Stimulated activated CD4-positive, alpha-beta T cell treated with anti-CD3 and anti-CD28 coated beads, Interleukin-2, amount 100 ng/mL, for 48 hours (primary cell): ENCODE data around the gene PBXIP1.
"Not testable (repeated sequence)": the region's sequence is repeated elsewhere in the genome, so short reads cannot be mapped to it uniquely, and the experiment has no call there.

Experiments
- DNase-seq, 2 donors: peaks; one replicate each; pipeline ENCODE4 v3.0.0-alpha.2; 2020

PBXIP1 gene

GRCh38 chr1:154994591-154994990 is 38.7 kb upstream of the PBXIP1 start:
- no peak for DNase-seq

GRCh38 chr1:154994269-154994587 is 38.3 kb upstream of the PBXIP1 start:
- DNase-seq: no peak

GRCh38 chr1:154993572-154994268 is 37.8 kb upstream of the PBXIP1 start, which contains the start of gene LENEP:
Gene LENEP (plus strand): TSS chr1:154993586. CDS start chr1:154993608, 22 bp downstream.
- DNase-seq: no peak

- no peak for DNase-seq
Measured at GRCh38 chr1:154992721-154993571, 37.0 kb upstream of the PBXIP1 start.

- DNase-seq: no peak
Measured at GRCh38 chr1:154990276-154990675, 34.4 kb upstream of the PBXIP1 start.

- DNase-seq: no peak
Measured at GRCh38 chr1:154989195-154989860, 33.4 kb upstream of the PBXIP1 start.

- no peak for DNase-seq
Measured at GRCh38 chr1:154988058-154988954, 32.4 kb upstream of the PBXIP1 start.

- no peak for DNase-seq
Measured at GRCh38 chr1:154987326-154987725, 31.4 kb upstream of the PBXIP1 start.

- not testable (repeated sequence) for DNase-seq
Measured at GRCh38 chr1:154986736-154987135, 30.8 kb upstream of the PBXIP1 start.

- no peak for DNase-seq
Measured at GRCh38 chr1:154983776-154984466, 28.0 kb upstream of the PBXIP1 start.

GRCh38 chr1:154982897-154983648 is 27.2 kb upstream of the PBXIP1 start, which contains the start of gene FLAD1:
Gene FLAD1 (plus strand): TSS chr1:154983344. CDS start chr1:154983695, 351 bp downstream.
- peak; percentile 93 to 97 for DNase-seq

- no peak for DNase-seq
Measured at GRCh38 chr1:154982341-154982740, 26.4 kb upstream of the PBXIP1 start.

- DNase-seq: no peak
Measured at GRCh38 chr1:154978360-154978759, 22.5 kb upstream of the PBXIP1 start.

- not testable (repeated sequence) for DNase-seq
Measured at GRCh38 chr1:154977762-154978161, 21.9 kb upstream of the PBXIP1 start.

- DNase-seq: peak in 1 of 2 donors; percentile 48
Measured at GRCh38 chr1:154975409-154976059, 19.6 kb upstream of the PBXIP1 start.

- DNase-seq: peak; percentile 90
Measured at GRCh38 chr1:154974808-154975408, 19.0 kb upstream of the PBXIP1 start.

- DNase-seq: peak; percentile 89 to 91
Measured at GRCh38 chr1:154974102-154974807, 18.4 kb upstream of the PBXIP1 start, which contains the start of gene CKS1B. Gene CKS1B (plus strand): TSS chr1:154974681. CDS start chr1:154974746, 65 bp downstream.

- peak; percentile 93 to 94 for DNase-seq
Measured at GRCh38 chr1:154973344-154974101, 17.6 kb upstream of the PBXIP1 start.
